Spleen (tissue), 11 donors: Measurements from ENCODE around the gene KLF7. TPM values are rescaled to one million over a fixed set of nuclear protein-coding genes. Genes with fewer than 3 reads are reported as not detected.

Source experiments
- DNase-seq: peaks from one replicate; pipeline ENCODE4 v3.0.0-alpha.2; 2020
- H3K27ac ChIP-seq, 8 donors: fragments of 200-600 bp; sonication (generic) in 7 of 8; 1 replicate in 4 of 8; 2 replicates in 4 of 8; pipeline versions ENCODE4 v1.5.0 to v1.8.0; 2016 to 2021; ENCODE audit warnings: inconsistent platforms in 4 of 8, mild to moderate bottlenecking in 4 of 8, moderate library complexity in 1 of 8
- H3K27me3 ChIP-seq, 7 donors: fragments of 200-600 bp; sonication (generic) in 6 of 7; replicated peaks in 1 of 7; 1 replicate in 4 of 7; 2 replicates in 3 of 7; pipeline versions ENCODE4 v1.5.0 to v1.8.0; 2016 to 2021; ENCODE audit warnings: inconsistent platforms in 3 of 7, mild to moderate bottlenecking in 1 of 7
- H3K36me3 ChIP-seq, 6 donors: fragments of 200-600 bp; sonication (generic) in 5 of 6; 1 replicate in 4 of 6; 2 replicates in 2 of 6; pipeline versions ENCODE4 v1.5.0 to v1.8.0; 2016 to 2021; ENCODE audit warnings: inconsistent platforms in 2 of 6
- H3K4me1 ChIP-seq, 6 donors: fragments of 200-600 bp; sonication (generic) in 5 of 6; 1 replicate in 3 of 6; 2 replicates in 3 of 6; pipeline versions ENCODE4 v1.5.0 to v1.8.0; 2016 to 2021; ENCODE audit warnings: inconsistent platforms in 3 of 6
- H3K4me3 ChIP-seq, 8 donors: fragments of 200-600 bp; sonication (generic) in 7 of 8; 1 replicate in 4 of 8; 2 replicates in 4 of 8; pipeline versions ENCODE4 v1.5.0 to v1.8.0; 2016 to 2021; ENCODE audit warnings: inconsistent platforms in 4 of 8, mild to moderate bottlenecking in 4 of 8, moderate library complexity in 2 of 8
- H3K9me3 ChIP-seq, 8 donors: fragments of 200-600 bp; sonication (generic) in 7 of 8; 1 replicate in 4 of 8; 2 replicates in 4 of 8; pipeline versions ENCODE4 v1.5.0 to v1.8.0; 2016 to 2021; ENCODE audit warnings: inconsistent platforms in 4 of 8
- CTCF ChIP-seq, 11 experiments: fragments of 200-600 bp in 7 of 11; fragments of 450-650 bp in 4 of 11; sonication (generic) in 4 of 11; IDR thresholded peaks in 8 of 11; conservative IDR thresholded peaks in 3 of 11; 1 replicate in 7 of 11; 2 replicates in 4 of 11; pipeline versions ENCODE4 v1.4.0 to v1.8.0; 2016 to 2021; ENCODE audit warnings: antibody characterized with exemption in 11 of 11, inconsistent platforms in 4 of 11, mild to moderate bottlenecking in 1 of 11
- POLR2A ChIP-seq, 3 donors: fragments of 450-650 bp; IDR thresholded peaks; one replicate each; pipeline ENCODE4 v1.5.1; 2017; ENCODE audit warnings: antibody characterized with exemption in 3 of 3, mild to moderate bottlenecking in 1 of 3
- POLR2AphosphoS5 ChIP-seq, 3 donors: sonication (generic); formaldehyde crosslinking; IDR thresholded peaks; one replicate each; pipeline ENCODE4 v1.5.1; 2017; ENCODE audit warnings: antibody characterized with exemption in 3 of 3
- WGBS, 5 donors: extraction: QIAGEN DNeasy Blood & Tissue Kit in 3 of 5; methylation state at CpG; one replicate each; pipeline versions ENCODE4 v1.1.5 to v1.1.7; 2013 to 2018; 5-methylcytosine and 5-hydroxymethylcytosine counted together
- intact Hi-C: fragments of 100-400 bp; cut with DNase I; formaldehyde crosslinking; loops from one replicate; pipeline ENCODE4 v1.15.0; 2023; ENCODE audit warnings: low total_unique reads
- polyA plus RNA-seq, 3 donors: library from polyadenylated mRNA; stranded (reverse); fragments of 200-250 nt; gene quantifications; one replicate each; pipeline ENCODE4 v1.2.1, GENCODE V29; 2013
- total RNA-seq, 7 donors: library from RNA; depleted of rRNA in 3 of 7; stranded (reverse); fragments of >200 nt in 3 of 7; fragmentation: NEBNext Ultra II Directional in 4 of 7; extraction: Animal tissue kit (Norgen Biotek cat#: 25700) in 4 of 7; gene quantifications; one replicate each; pipeline versions ENCODE4 v1.1.0 to v1.2.1, GENCODE V29; 2016 to 2021
- donor health status: healthy with polysubstance abuse.
- donor health status: DM: no; HTN: no; CAD: no; lungs with moderate emphysema.
- donor health status: DM: no; HTN: no; CAD: no.
- donor health status: Bipolar disorder and iron deficiency.
- donor health status: healthy.
- donor health status: DM: no; HTN: no; CAD: no.
- donor health status: DM: yes; HTN: yes; CAD: no.

KLF7 gene
- total and polyA plus RNA-seq, 10 donors = 2.9 to 74.4 (median 27.8) TPM

GRCh38 chr2:207140265-207140664 is 25.5 kb downstream of the KLF7 start:
- Histone ChIP-seq H3K4me3 (no peak overlapping the region), H3K9me3 (no peaks in the 10 kb centered on the region), H3K36me3 (peaks cover 0 to 3% (median 0%) of the 10 kb centered on the region in 6 donors), H3K4me1 (peaks cover 46 to 99% (median 66%) of the 10 kb centered on the region in 6 donors), H3K27me3 (no peaks in the 10 kb centered on the region), H3K27ac (peak overlapping the region in 5 of 8 donors; percentile 89 to 95 (median 95))
- no peak for DNase-seq
- intact Hi-C loops = no loop called here
- TF ChIP-seq POLR2A (IDR thresholded peaks at IDR 0.05) = no peak
- TF ChIP-seq CTCF (IDR thresholded peaks at IDR 0.05 in 8 of 11, conservative IDR thresholded peaks at IDR 0.05 in 3 of 11) = no peak
- no peak for TF ChIP-seq POLR2AphosphoS5 (IDR thresholded peaks at IDR 0.05)

GRCh38 chr2:207139552-207139951 is 26.2 kb downstream of the KLF7 start:
- peaks cover 46 to 99% (median 66%) of the 10 kb centered on the region in 6 donors for H3K4me1 ChIP-seq
- WGBS, 5 donors = 58 to 80% (median 70%) methylated on average over 4 of the region's 4 CpGs
- no peak overlapping the region for H3K4me3 ChIP-seq
- DNase-seq = no peak
- no peak for TF ChIP-seq CTCF (IDR thresholded peaks at IDR 0.05 in 8 of 11, conservative IDR thresholded peaks at IDR 0.05 in 3 of 11)
- TF ChIP-seq POLR2AphosphoS5 (IDR thresholded peaks at IDR 0.05) = no peak
- TF ChIP-seq POLR2A (IDR thresholded peaks at IDR 0.05) = no peak
- intact Hi-C loops = no loop called here
- no peaks in the 10 kb centered on the region for H3K9me3 ChIP-seq
- peak overlapping the region in 6 of 8 donors; percentile 43 to 95 (median 94) for H3K27ac ChIP-seq
- peaks cover 0 to 3% (median 0%) of the 10 kb centered on the region in 6 donors for H3K36me3 ChIP-seq
- H3K27me3 ChIP-seq = no peaks in the 10 kb centered on the region

- no peaks in the 10 kb centered on the region for H3K27me3 ChIP-seq
- WGBS, 5 donors = 92 to 96% (median 93%) methylated on average over 9 of the region's 9 CpGs
- H3K36me3 ChIP-seq = peaks cover 0 to 3% (median 0%) of the 10 kb centered on the region in 6 donors
- no peak for DNase-seq
- intact Hi-C loops = no loop called here
- TF ChIP-seq CTCF (IDR thresholded peaks at IDR 0.05 in 8 of 11, conservative IDR thresholded peaks at IDR 0.05 in 3 of 11) (no peak), POLR2A (IDR thresholded peaks at IDR 0.05) (no peak), POLR2AphosphoS5 (IDR thresholded peaks at IDR 0.05) (no peak)
- H3K4me3 ChIP-seq = no peak overlapping the region
- peaks cover 38 to 99% (median 64%) of the 10 kb centered on the region in 6 donors for H3K4me1 ChIP-seq
- H3K9me3 ChIP-seq = no peaks in the 10 kb centered on the region
- H3K27ac ChIP-seq = peak overlapping the region in 5 of 8 donors; percentile 53 to 95 (median 95)
These were observed 27.0 kb downstream of the KLF7 start for GRCh38 chr2:207138627-207139297.

GRCh38 chr2:207137596-207138337 is 28.0 kb downstream of the KLF7 start:
- peak overlapping the region in 2 of 8 donors; percentile 78 to 95 for H3K27ac ChIP-seq
- no peaks in the 10 kb centered on the region for H3K9me3 ChIP-seq
- H3K27me3 ChIP-seq = no peaks in the 10 kb centered on the region
- H3K4me3 ChIP-seq = no peak overlapping the region
- H3K4me1 ChIP-seq = peaks cover 35 to 99% (median 60%) of the 10 kb centered on the region in 6 donors
- WGBS, 5 donors = 61 to 88% (median 79%) methylated on average over 2 of the region's 2 CpGs
- no peak for DNase-seq
- intact Hi-C loops = no loop called here
- H3K36me3 ChIP-seq = peaks cover 0 to 3% (median 0%) of the 10 kb centered on the region in 6 donors
- TF ChIP-seq CTCF (IDR thresholded peaks at IDR 0.05 in 8 of 11, conservative IDR thresholded peaks at IDR 0.05 in 3 of 11) = no peak
- no peak for TF ChIP-seq POLR2AphosphoS5 (IDR thresholded peaks at IDR 0.05)
- TF ChIP-seq POLR2A (IDR thresholded peaks at IDR 0.05) = no peak
